GM13977 (cell line): ENCODE data around the gene UQCRC2.

Experiments used
- DNase-seq: peaks from one replicate; pipeline ENCODE4 v3.0.0; 2012; ENCODE audit warnings: low spot score
- CTCF ChIP-seq: IDR thresholded peaks from 2 replicates; pipeline ENCODE4 v1.5.1; 2012; ENCODE audit warnings: mild to moderate bottlenecking, control low read depth; ENCODE audit not compliant: insufficient read depth; ENCODE audit errors: extremely low read depth, missing control alignments
- in situ Hi-C: fragments of 300-500 bp; cut with MboI; formaldehyde crosslinking; loops from one replicate; pipeline ENCODE4 v1.12.0; 2022; ENCODE audit warnings: low sequenced_read_pairs, low pct_unique_long_range_greater_than_20kb, mixed read lengths, inconsistent platforms; ENCODE audit not compliant: unreplicated experiment

The UQCRC2 gene

GRCh38 chr16:21957714-21958346, 4.7 kb downstream of the UQCRC2 start:
- DNase-seq = peak; percentile 11
- no peak for TF ChIP-seq CTCF
- in situ Hi-C loops = loop anchor here (25.0 kb wide), 1 partner anchor 146 kb away; no protein-coding TSS in a partner anchor

GRCh38 chr16:21959050-21959449, 5.9 kb downstream of the UQCRC2 start:
- in situ Hi-C loops = loop anchor here (25.0 kb wide), 1 partner anchor 147 kb away; no protein-coding TSS in a partner anchor
- no peak for DNase-seq
- TF ChIP-seq CTCF = no peak

GRCh38 chr16:21962475-21962874, 9.3 kb downstream of the UQCRC2 start:
- in situ Hi-C loops = loop anchor here (25.0 kb wide), 1 partner anchor 150 kb away; no protein-coding TSS in a partner anchor
- no peak for DNase-seq
- TF ChIP-seq CTCF = no peak

- in situ Hi-C loops = loop anchor here (25.0 kb wide), 1 partner anchor 152 kb away; no protein-coding TSS in a partner anchor
- DNase-seq = no peak
- no peak for TF ChIP-seq CTCF
Observed at GRCh38 chr16:21963887-21964286, 10.7 kb downstream of the UQCRC2 start.

GRCh38 chr16:21964353-21964752, 11.2 kb downstream of the UQCRC2 start:
- TF ChIP-seq CTCF = no peak
- in situ Hi-C loops = loop anchor here (25.0 kb wide), 1 partner anchor 152 kb away; no protein-coding TSS in a partner anchor

GRCh38 chr16:21971856-21972255, 18.7 kb downstream of the UQCRC2 start:
- in situ Hi-C loops = loop anchor here (25.0 kb wide), 1 partner anchor 160 kb away; no protein-coding TSS in a partner anchor
- TF ChIP-seq CTCF = no peak
- no peak for DNase-seq

More at GRCh38 chr16:21964353-21964752, 11.2 kb downstream of the UQCRC2 start:
- DNase-seq = no peak
